GM12891 (cell line): ENCODE data around the gene GNB1L.

Source experiments
- DNase-seq: peaks from one replicate; pipeline ENCODE4 v3.0.0; 2011; ENCODE audit warnings: low spot score; ENCODE audit not compliant: insufficient read length
- FAIRE-seq: peaks from 2 replicates; lab custom pipeline; 2011; peaks lifted over from hg19 to GRCh38; lab: Jason Lieb, UNC
- PAX5 ChIP-seq: IDR thresholded peaks from 2 replicates; pipeline ENCODE4 v1.6.1; 2011; ENCODE audit warnings: low read length, moderate library complexity, mild to moderate bottlenecking; ENCODE audit not compliant: insufficient read depth, severe bottlenecking
- POLR2A ChIP-seq: IDR thresholded peaks from 2 replicates; pipeline ENCODE4 v1.6.1; 2011; ENCODE audit warnings: low read depth, low read length, control low read depth
- POLR2AphosphoS5 ChIP-seq: IDR thresholded peaks from 2 replicates; pipeline ENCODE4 v1.6.1; 2011; ENCODE audit warnings: low read depth, low read length, control low read depth
- POU2F2 ChIP-seq: IDR thresholded peaks from 2 replicates; pipeline ENCODE4 v1.6.1; 2011; ENCODE audit warnings: low read depth, mild to moderate bottlenecking, control low read depth, low read length, moderate library complexity
- SPI1 ChIP-seq: IDR thresholded peaks from 2 replicates; pipeline ENCODE4 v1.6.1; 2011; ENCODE audit warnings: low read depth, low read length, control low read depth
- TAF1 ChIP-seq: IDR thresholded peaks from 2 replicates; pipeline ENCODE4 v1.6.1; 2011; ENCODE audit warnings: low read depth, low read length, control low read depth

GNB1L gene

GRCh38 chr22:19802894-19803735 lies 51.6 kb downstream of the GNB1L start:
- TF ChIP-seq PAX5 (no peak), POU2F2 (no peak), TAF1 (no peak), SPI1 (no peak), POLR2A (no peak), POLR2AphosphoS5 (no peak)
- DNase-seq (no peak), FAIRE-seq (no peak)

GRCh38 chr22:19802001-19802893 lies 52.4 kb downstream of the GNB1L start:
- DNase-seq (no peak), FAIRE-seq (no peak)
- TF ChIP-seq TAF1 (no peak), PAX5 (no peak), POU2F2 (no peak), POLR2A (no peak), SPI1 (no peak), POLR2AphosphoS5 (no peak)

- DNase-seq (no peak), FAIRE-seq (no peak)
- TF ChIP-seq SPI1 (no peak), POLR2AphosphoS5 (no peak), TAF1 (no peak), PAX5 (no peak)
Measured at GRCh38 chr22:19801340-19802000, 53.2 kb downstream of the GNB1L start.

- DNase-seq: no peak
- TF ChIP-seq PAX5 (no peak), POLR2AphosphoS5 (no peak), POLR2A (no peak), SPI1 (no peak), TAF1 (no peak), POU2F2 (no peak)
- FAIRE-seq: no peak
Measured at GRCh38 chr22:19800761-19801244, 53.9 kb downstream of the GNB1L start.

- no peak for FAIRE-seq
- TF ChIP-seq POLR2AphosphoS5 (no peak), PAX5 (no peak), POU2F2 (no peak), SPI1 (no peak), POLR2A (no peak), TAF1 (no peak)
- DNase-seq: no peak
Measured at GRCh38 chr22:19800306-19800705, 54.4 kb downstream of the GNB1L start.

GRCh38 chr22:19799322-19800190 lies 55.1 kb downstream of the GNB1L start:
- FAIRE-seq (no peak), DNase-seq (no peak)
- TF ChIP-seq POLR2AphosphoS5: no peak
- no peak for TF ChIP-seq POLR2A
- TF ChIP-seq PAX5: no peak
- TF ChIP-seq TAF1: no peak
- TF ChIP-seq POU2F2: no peak
- no peak for TF ChIP-seq SPI1

GRCh38 chr22:19798891-19799293 lies 55.8 kb downstream of the GNB1L start:
- DNase-seq: no peak
- TF ChIP-seq TAF1 (no peak), POU2F2 (no peak), POLR2A (no peak), SPI1 (no peak), POLR2AphosphoS5 (no peak), PAX5 (no peak)
- no peak for FAIRE-seq
